DND-41 (cell line): ENCODE measurements around the gene CIT.

ENCODE experiments used
- ATAC-seq: fragments of 200-7000 bp; cut with Tn5 transposase; 3 replicates; pipeline ENCODE4 v1.9.1; 2021; ENCODE audit warnings: low read depth; ENCODE audit not compliant: insufficient read depth
- DNase-seq: peaks from one replicate; pipeline ENCODE4 v3.0.0-alpha.2; 2020
- H2AFZ ChIP-seq: 2 replicates; pipeline ENCODE4 v1.6.0; 2012; ENCODE audit warnings: low read depth, low read length
- H3K27ac ChIP-seq: 2 replicates; pipeline ENCODE4 v1.5.1; 2012; ENCODE audit warnings: low read length, inconsistent platforms
- H3K27me3 ChIP-seq: fragments of 200-600 bp; sonication (generic); 2 replicates; pipeline ENCODE4 v1.6.0; 2012; ENCODE audit warnings: low read length, mild to moderate bottlenecking, inconsistent platforms; ENCODE audit not compliant: insufficient read depth, poor library complexity
- H3K36me3 ChIP-seq: 2 replicates; pipeline ENCODE4 v1.5.1; 2012; ENCODE audit warnings: low read length, inconsistent platforms; ENCODE audit not compliant: insufficient read depth
- H3K4me1 ChIP-seq: 2 replicates; pipeline ENCODE4 v1.5.1; 2012; ENCODE audit warnings: mild to moderate bottlenecking, low read length; ENCODE audit not compliant: insufficient read depth
- H3K4me2 ChIP-seq: 2 replicates; pipeline ENCODE4 v1.6.0; 2012; ENCODE audit warnings: mild to moderate bottlenecking, moderate library complexity, low read length, inconsistent platforms; ENCODE audit not compliant: insufficient read depth
- H3K4me3 ChIP-seq, 2 experiments: fragments of 200-600 bp in 1 of 2; shearing (Covaris generic) in 1 of 2; 2 replicates each; pipeline ENCODE4 v1.5.1; 2012 to 2016; ENCODE audit warnings: inconsistent platforms in 2 of 2, low read length in 2 of 2, mild to moderate bottlenecking in 2 of 2, low read depth in 1 of 2, moderate library complexity in 1 of 2
- H3K79me2 ChIP-seq: 2 replicates; pipeline ENCODE4 v1.6.0; 2012; ENCODE audit warnings: low read length, inconsistent platforms; ENCODE audit not compliant: insufficient read depth
- H3K9ac ChIP-seq: 2 replicates; pipeline ENCODE4 v1.6.0; 2012; ENCODE audit warnings: low read depth, mild to moderate bottlenecking, inconsistent platforms, low read length, moderate library complexity
- H3K9me3 ChIP-seq: 2 replicates; pipeline ENCODE4 v1.5.1; 2012; ENCODE audit warnings: low read length, moderate library complexity, mild to moderate bottlenecking, inconsistent platforms; ENCODE audit not compliant: insufficient read depth, severe bottlenecking
- H4K20me1 ChIP-seq: 2 replicates; pipeline ENCODE4 v1.6.0; 2012; ENCODE audit warnings: low read length; ENCODE audit not compliant: insufficient read depth
- EZH2 ChIP-seq: IDR thresholded peaks from 3 replicates; pipeline ENCODE4 v1.6.1; 2012; ENCODE audit warnings: borderline replicate concordance, low read depth, mild to moderate bottlenecking, moderate library complexity, low read length, inconsistent platforms; ENCODE audit not compliant: severe bottlenecking
- TF ChIP-seq, protein P1 (sequence below): IDR thresholded peaks from 2 replicates; pipeline ENCODE4 v1.5.1; 2012; ENCODE audit warnings: borderline replicate concordance, low read length, moderate library complexity, mild to moderate bottlenecking; ENCODE audit not compliant: poor library complexity, severe bottlenecking; ENCODE audit errors: extremely low read depth

Gene CIT

GRCh38 chr12:119835068-119835467, 42.1 kb downstream of the CIT start:
- H3K9ac ChIP-seq = no peak overlapping the region
- no peaks in the 10 kb centered on the region for H3K4me1 ChIP-seq
- no peaks in the 10 kb centered on the region for H3K9me3 ChIP-seq
- H3K27me3 ChIP-seq = no peaks in the 10 kb centered on the region
- ATAC-seq (no peak), DNase-seq (no peak)
- H2AFZ ChIP-seq = no peak overlapping the region
- peaks cover 3% of the 10 kb centered on the region; the same call in 1 of the 2 replicates for H4K20me1 ChIP-seq
- H3K27ac ChIP-seq = no peak overlapping the region
- peaks cover 28% of the 10 kb centered on the region; the same call in 1 of the 2 replicates for H3K79me2 ChIP-seq
- TF ChIP-seq, protein P1, sequence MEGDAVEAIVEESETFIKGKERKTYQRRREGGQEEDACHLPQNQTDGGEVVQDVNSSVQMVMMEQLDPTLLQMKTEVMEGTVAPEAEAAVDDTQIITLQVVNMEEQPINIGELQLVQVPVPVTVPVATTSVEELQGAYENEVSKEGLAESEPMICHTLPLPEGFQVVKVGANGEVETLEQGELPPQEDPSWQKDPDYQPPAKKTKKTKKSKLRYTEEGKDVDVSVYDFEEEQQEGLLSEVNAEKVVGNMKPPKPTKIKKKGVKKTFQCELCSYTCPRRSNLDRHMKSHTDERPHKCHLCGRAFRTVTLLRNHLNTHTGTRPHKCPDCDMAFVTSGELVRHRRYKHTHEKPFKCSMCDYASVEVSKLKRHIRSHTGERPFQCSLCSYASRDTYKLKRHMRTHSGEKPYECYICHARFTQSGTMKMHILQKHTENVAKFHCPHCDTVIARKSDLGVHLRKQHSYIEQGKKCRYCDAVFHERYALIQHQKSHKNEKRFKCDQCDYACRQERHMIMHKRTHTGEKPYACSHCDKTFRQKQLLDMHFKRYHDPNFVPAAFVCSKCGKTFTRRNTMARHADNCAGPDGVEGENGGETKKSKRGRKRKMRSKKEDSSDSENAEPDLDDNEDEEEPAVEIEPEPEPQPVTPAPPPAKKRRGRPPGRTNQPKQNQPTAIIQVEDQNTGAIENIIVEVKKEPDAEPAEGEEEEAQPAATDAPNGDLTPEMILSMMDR = no peak
- TF ChIP-seq EZH2 = no peak
- peaks cover 89% of the 10 kb centered on the region for H3K36me3 ChIP-seq
- H3K4me2 ChIP-seq = no peak overlapping the region
- H3K4me3 ChIP-seq = no peak overlapping the region

DNA sequence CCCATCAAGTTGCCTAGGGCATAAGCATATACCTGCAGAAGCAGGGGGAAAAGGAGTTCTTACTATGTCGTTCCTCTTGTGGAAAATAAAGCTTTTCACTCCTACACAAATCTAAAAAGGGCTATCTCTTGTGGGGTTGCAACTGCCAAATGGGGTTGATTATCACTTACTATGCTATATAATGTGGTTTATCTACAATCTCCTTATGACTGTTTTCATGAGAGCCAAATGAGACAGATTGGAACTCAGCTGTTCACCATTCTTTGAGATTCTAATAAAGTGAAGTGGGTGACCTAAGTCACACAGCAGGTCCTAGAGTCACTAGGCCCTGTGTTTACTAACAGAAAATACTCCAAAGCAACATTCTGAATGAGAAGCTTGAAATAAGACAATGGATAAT, 47.7 kb downstream of the CIT start:
- no peak for ATAC-seq
- H4K20me1 ChIP-seq = no peaks in the 10 kb centered on the region
- TF ChIP-seq, protein P1 = no peak
- TF ChIP-seq EZH2 = no peak
- no peak overlapping the region for H3K4me3 ChIP-seq
- H3K27ac ChIP-seq = no peak overlapping the region
- peaks cover 93% of the 10 kb centered on the region for H3K36me3 ChIP-seq
- no peaks in the 10 kb centered on the region; the same call in 1 of the 2 replicates for H3K79me2 ChIP-seq
- H2AFZ ChIP-seq = no peak overlapping the region
- H3K4me1 ChIP-seq = no peaks in the 10 kb centered on the region
- no peak for DNase-seq
- no peaks in the 10 kb centered on the region for H3K27me3 ChIP-seq
- H3K9ac ChIP-seq = no peak overlapping the region
- H3K9me3 ChIP-seq = no peaks in the 10 kb centered on the region
- H3K4me2 ChIP-seq = no peak overlapping the region

DNA sequence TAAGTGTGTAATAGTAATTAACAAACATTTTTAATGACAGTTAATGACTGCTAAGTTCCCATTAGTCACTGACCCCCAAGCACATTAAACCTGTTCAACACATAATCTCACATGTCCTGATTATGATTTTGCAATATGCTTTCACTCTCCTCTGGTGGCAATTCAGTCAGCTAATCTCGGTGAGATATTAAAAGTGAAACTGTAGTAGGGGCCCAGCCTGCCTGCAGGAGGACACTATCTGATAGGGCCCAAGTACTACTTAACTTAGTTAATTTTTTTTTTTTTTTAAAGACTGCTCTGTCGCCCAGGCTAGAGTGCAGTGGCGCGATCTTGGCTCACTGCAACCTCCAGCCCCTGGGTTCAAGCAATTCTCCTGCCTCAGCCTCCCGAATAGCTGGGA, 48.8 kb downstream of the CIT start:
- H3K9me3 ChIP-seq = no peaks in the 10 kb centered on the region
- H2AFZ ChIP-seq = no peak overlapping the region
- no peak overlapping the region for H3K4me2 ChIP-seq
- H3K27me3 ChIP-seq = no peaks in the 10 kb centered on the region
- TF ChIP-seq, protein P1 = no peak
- no peak for TF ChIP-seq EZH2
- no peaks in the 10 kb centered on the region for H3K4me1 ChIP-seq
- no peaks in the 10 kb centered on the region for H4K20me1 ChIP-seq
- no peak overlapping the region for H3K27ac ChIP-seq
- ATAC-seq (no peak), DNase-seq (no peak)
- H3K9ac ChIP-seq = no peak overlapping the region
- H3K36me3 ChIP-seq = peaks cover 86% of the 10 kb centered on the region
- H3K4me3 ChIP-seq = no peak overlapping the region
- H3K79me2 ChIP-seq = no peaks in the 10 kb centered on the region

- TF ChIP-seq EZH2 = no peak
- TF ChIP-seq, protein P1 = no peak
- H3K4me2 ChIP-seq = no peak overlapping the region
- H3K9ac ChIP-seq = no peak overlapping the region
- H3K9me3 ChIP-seq = no peaks in the 10 kb centered on the region
- no peaks in the 10 kb centered on the region for H3K4me1 ChIP-seq
- no peak for ATAC-seq
- no peaks in the 10 kb centered on the region for H3K27me3 ChIP-seq
- H3K4me3 ChIP-seq = no peak overlapping the region
- no peak overlapping the region for H3K27ac ChIP-seq
- peaks cover 86% of the 10 kb centered on the region for H3K36me3 ChIP-seq
- H2AFZ ChIP-seq = no peak overlapping the region
- H3K79me2 ChIP-seq = no peaks in the 10 kb centered on the region
- H4K20me1 ChIP-seq = no peaks in the 10 kb centered on the region
- no peak for DNase-seq
Measured at GRCh38 chr12:119827760-119828159, 49.4 kb downstream of the CIT start.
